IPS-20b (cell line): ENCODE data around the gene TMEM123.
A peak's percentile ranks its signal among the peaks of the same experiment; 100 is the strongest.
"Not testable (repeated sequence)": the region's sequence is repeated elsewhere in the genome, so short reads cannot be mapped to it uniquely, and the experiment has no call there.

Experiments
- H3K27ac ChIP-seq: one replicate; pipeline ENCODE4 v1.5.1; 2013; ENCODE audit warnings: low read length
- H3K27me3 ChIP-seq: 2 replicates; pipeline ENCODE4 v1.6.1; 2013; ENCODE audit warnings: mild to moderate bottlenecking, low read length, inconsistent platforms; ENCODE audit not compliant: insufficient read depth
- H3K36me3 ChIP-seq: 2 replicates; pipeline ENCODE4 v1.6.1; 2013; ENCODE audit warnings: low read depth, mild to moderate bottlenecking, inconsistent platforms, low read length, moderate library complexity; ENCODE audit not compliant: insufficient read depth
- H3K4me1 ChIP-seq: 2 replicates; pipeline ENCODE4 v1.6.1; 2013; ENCODE audit warnings: mild to moderate bottlenecking, control low read depth, inconsistent platforms, low read length, moderate library complexity; ENCODE audit not compliant: insufficient read depth
- H3K4me3 ChIP-seq: 2 replicates; pipeline ENCODE4 v1.5.1; 2013; ENCODE audit warnings: mild to moderate bottlenecking, low read length, inconsistent platforms
- H3K9ac ChIP-seq: 2 replicates; pipeline ENCODE4 v1.6.1; 2013; ENCODE audit warnings: low read depth, mild to moderate bottlenecking, inconsistent platforms, low read length, moderate library complexity
- H3K9me3 ChIP-seq: 2 replicates; pipeline ENCODE4 v1.6.1; 2013; ENCODE audit warnings: mild to moderate bottlenecking, low read depth, low read length, inconsistent platforms; ENCODE audit not compliant: insufficient read depth

The TMEM123 gene

GRCh38 chr11:102387043-102387781 is 65.4 kb downstream of the TMEM123 start:
- Histone ChIP-seq H3K9ac (no peak overlapping the region), H3K27ac (no peak overlapping the region), H3K9me3 (no peaks in the 10 kb centered on the region), H3K36me3 (peaks cover 7% of the 10 kb centered on the region; the same call in 1 of the 2 replicates), H3K4me1 (peaks cover 7% of the 10 kb centered on the region; the same call in 1 of the 2 replicates), H3K27me3 (no peaks in the 10 kb centered on the region), H3K4me3 (no peak overlapping the region)

- Histone ChIP-seq H3K36me3 (peaks cover 7% of the 10 kb centered on the region; the same call in 1 of the 2 replicates), H3K27ac (no peak overlapping the region)
Measured at GRCh38 chr11:102386136-102386734, 66.3 kb downstream of the TMEM123 start.

DNA sequence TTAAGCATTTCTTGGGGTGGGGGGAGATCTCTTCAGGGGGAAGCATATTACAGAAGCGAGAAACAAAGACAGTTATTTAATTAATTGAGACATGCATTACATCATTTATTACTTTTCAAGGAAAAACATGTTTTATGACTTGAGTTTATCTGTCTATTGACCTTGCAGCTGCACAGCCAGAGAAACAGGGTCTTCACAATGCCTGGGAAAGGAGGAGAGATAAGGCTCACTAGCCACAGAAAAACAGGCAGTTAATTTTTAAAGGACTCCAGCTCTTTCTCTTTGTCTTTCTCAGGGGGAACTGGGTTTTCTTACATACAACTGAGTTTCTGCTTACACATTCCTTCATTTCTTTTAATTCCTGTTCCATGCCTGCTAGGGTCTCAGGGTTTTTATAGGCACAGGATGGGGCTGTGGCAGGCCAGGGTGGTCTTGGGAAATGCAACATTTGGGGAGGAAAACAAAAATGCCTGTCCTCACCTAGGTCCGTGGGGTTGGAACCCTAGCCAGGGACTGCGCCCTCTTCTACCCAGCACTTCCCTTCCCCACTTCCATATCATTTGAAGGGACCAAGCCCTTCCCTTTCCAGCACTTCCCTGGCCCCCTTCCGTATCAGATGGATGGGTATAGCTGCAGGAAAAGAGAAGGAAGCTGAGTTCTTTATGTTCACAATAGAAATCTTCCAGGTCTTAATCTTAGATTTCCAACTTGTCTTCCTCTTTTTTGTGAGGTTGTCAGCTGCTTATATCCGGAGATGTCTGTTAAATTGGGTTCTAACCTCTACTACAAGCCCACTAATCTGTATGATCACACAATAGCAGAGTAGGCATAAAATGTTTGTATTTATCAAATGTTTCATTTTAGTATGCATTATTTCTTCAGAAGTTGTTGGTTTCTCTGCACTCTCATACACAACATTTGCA is 67.2 kb downstream of the TMEM123 start:
- Histone ChIP-seq H3K9me3 (no peaks in the 10 kb centered on the region), H3K36me3 (peaks cover 12% of the 10 kb centered on the region), H3K27me3 (no peaks in the 10 kb centered on the region), H3K4me3 (no peak overlapping the region), H3K27ac (no peak overlapping the region), H3K4me1 (peaks cover 7% of the 10 kb centered on the region; the same call in 1 of the 2 replicates), H3K9ac (no peak overlapping the region)

More at GRCh38 chr11:102386136-102386734, 66.3 kb downstream of the TMEM123 start:
- no peak overlapping the region for H3K4me3 ChIP-seq
- H3K9ac ChIP-seq, result no peak overlapping the region
- H3K27me3 ChIP-seq, result no peaks in the 10 kb centered on the region
- H3K9me3 ChIP-seq, result no peaks in the 10 kb centered on the region
- peaks cover 7% of the 10 kb centered on the region; the same call in 1 of the 2 replicates for H3K4me1 ChIP-seq

GRCh38 chr11:102384419-102385079 is 68.0 kb downstream of the TMEM123 start:
- Histone ChIP-seq H3K9me3 (no peaks in the 10 kb centered on the region), H3K27me3 (no peaks in the 10 kb centered on the region), H3K9ac (no peak overlapping the region), H3K27ac (no peak overlapping the region), H3K36me3 (peaks cover 20% of the 10 kb centered on the region), H3K4me3 (no peak overlapping the region), H3K4me1 (peaks cover 7% of the 10 kb centered on the region; the same call in 1 of the 2 replicates)

DNA sequence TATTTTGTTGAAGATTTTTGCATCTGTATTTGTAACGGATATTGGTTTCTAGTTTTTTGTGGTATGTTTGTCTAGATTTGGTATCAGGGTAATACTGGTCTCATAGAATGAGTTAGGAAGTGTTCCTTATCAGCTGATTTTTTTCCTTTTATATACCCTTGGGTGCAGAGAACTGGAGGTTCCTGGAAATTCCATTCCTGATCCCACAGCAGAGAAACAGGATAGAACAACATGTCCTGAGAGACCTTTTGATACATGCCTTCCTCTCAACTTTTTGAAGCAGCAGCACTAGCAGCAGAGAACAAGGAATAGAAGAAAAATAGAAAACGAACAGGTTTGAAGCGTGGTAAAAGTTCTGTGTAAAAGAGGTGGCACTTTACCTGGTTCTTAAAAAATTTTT is 68.7 kb downstream of the TMEM123 start:
- H3K9ac ChIP-seq, result no peak overlapping the region
- H3K27me3 ChIP-seq, result no peaks in the 10 kb centered on the region
- peaks cover 20% of the 10 kb centered on the region for H3K36me3 ChIP-seq
- no peak overlapping the region for H3K27ac ChIP-seq
- no peak overlapping the region for H3K4me3 ChIP-seq
- no peaks in the 10 kb centered on the region for H3K9me3 ChIP-seq
- H3K4me1 ChIP-seq, result peaks cover 7% of the 10 kb centered on the region; the same call in 1 of the 2 replicates

DNA sequence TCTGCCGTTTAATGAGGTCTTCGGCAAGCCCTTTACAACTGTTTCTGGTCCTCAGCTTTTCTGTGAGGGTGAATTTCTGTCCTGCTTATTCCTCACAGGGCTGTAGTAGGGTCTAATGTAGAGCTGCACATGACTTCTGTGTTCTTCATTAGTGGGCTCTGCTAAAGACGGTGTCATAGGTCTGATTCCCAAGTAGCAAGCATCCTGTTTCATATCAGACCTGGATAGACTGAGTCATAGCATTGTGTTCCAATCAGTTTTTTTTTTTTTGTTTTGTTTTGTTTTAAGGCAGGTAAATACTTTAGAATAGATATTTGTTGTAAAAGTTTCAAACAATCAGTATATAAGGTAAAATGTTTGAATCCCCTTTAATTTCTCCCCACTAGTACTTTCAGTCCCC is 70.2 kb downstream of the TMEM123 start:
- no peaks in the 10 kb centered on the region for H3K27me3 ChIP-seq
- no peaks in the 10 kb centered on the region for H3K9me3 ChIP-seq
- H3K36me3 ChIP-seq, result peaks cover 32% of the 10 kb centered on the region
- no peak overlapping the region for H3K4me3 ChIP-seq
- no peak overlapping the region for H3K27ac ChIP-seq
- no peak overlapping the region for H3K9ac ChIP-seq
- peaks cover 7% of the 10 kb centered on the region; the same call in 1 of the 2 replicates for H3K4me1 ChIP-seq

GRCh38 chr11:102378818-102379217 is 73.7 kb downstream of the TMEM123 start:
- Histone ChIP-seq H3K36me3 (peaks cover 40% of the 10 kb centered on the region), H3K27me3 (no peaks in the 10 kb centered on the region), H3K4me1 (peaks cover 11% of the 10 kb centered on the region; the same call in 1 of the 2 replicates), H3K9ac (no peak overlapping the region), H3K4me3 (no peak overlapping the region), H3K9me3 (no peaks in the 10 kb centered on the region), H3K27ac (no peak overlapping the region)

DNA sequence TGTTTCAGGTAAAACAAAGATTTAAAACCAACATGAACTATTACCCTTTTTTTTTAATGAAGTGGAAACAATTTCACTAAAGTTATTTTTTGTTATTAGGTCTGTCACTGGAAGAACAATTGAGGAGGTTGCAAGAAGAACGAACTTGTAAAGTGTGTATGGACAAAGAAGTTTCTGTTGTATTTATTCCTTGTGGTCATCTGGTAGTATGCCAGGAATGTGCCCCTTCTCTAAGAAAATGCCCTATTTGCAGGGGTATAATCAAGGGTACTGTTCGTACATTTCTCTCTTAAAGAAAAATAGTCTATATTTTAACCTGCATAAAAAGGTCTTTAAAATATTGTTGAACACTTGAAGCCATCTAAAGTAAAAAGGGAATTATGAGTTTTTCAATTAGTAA is 74.7 kb downstream of the TMEM123 start:
- Histone ChIP-seq H3K36me3 (peaks cover 40% of the 10 kb centered on the region), H3K27me3 (no peaks in the 10 kb centered on the region), H3K4me1 (peaks cover 5% of the 10 kb centered on the region; the same call in 1 of the 2 replicates), H3K9ac (no peak overlapping the region), H3K9me3 (no peaks in the 10 kb centered on the region), H3K4me3 (no peak overlapping the region), H3K27ac (no peak overlapping the region)

GRCh38 chr11:102375720-102376399 is 76.7 kb downstream of the TMEM123 start:
- no peak overlapping the region for H3K4me3 ChIP-seq
- H3K27ac ChIP-seq, result no peak overlapping the region
- peaks cover 5% of the 10 kb centered on the region; the same call in 1 of the 2 replicates for H3K4me1 ChIP-seq
- no peaks in the 10 kb centered on the region for H3K9me3 ChIP-seq
- no peaks in the 10 kb centered on the region for H3K27me3 ChIP-seq
- no peak overlapping the region for H3K9ac ChIP-seq
- peaks cover 38% of the 10 kb centered on the region for H3K36me3 ChIP-seq

DNA sequence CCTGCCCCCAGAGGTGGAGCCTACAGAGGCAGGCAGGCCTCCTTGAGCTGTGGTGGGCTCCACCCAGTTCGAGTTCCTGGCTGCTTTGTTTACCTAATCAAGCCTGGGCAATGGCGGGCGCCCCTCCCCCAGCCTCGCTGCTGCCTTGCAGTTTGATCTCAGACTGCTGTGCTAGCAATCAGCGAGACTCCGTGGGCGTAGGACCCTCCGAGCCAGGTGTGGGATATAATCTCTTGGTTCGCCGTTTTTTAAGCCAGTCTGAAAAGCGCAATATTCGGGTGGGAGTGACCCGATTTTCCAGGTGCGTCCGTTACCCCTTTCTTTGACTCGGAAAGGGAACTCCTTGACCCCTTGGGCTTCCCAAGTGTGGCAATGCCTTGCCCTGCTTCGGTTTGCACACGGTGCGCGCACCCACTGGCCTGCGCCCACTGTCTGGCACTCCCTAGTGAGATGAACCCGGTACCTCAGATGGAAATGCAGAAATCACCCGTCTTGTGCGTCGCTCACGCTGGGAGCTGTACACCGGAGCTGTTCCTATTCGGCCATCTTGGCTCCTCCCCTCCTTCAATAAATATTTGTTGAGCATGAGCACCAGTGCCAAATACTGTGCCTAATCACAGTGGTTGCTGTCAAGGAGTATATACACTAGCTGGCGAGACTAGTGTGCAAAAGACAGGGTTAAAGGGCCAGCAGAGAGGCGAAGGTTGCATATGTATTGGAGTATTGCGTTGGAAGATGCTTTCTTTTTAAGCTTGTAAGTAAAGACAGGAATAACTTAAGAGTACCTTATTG is 77.7 kb downstream of the TMEM123 start:
- H3K9me3 ChIP-seq, H3K27me3 ChIP-seq, H3K4me1 ChIP-seq: not testable (repeated sequence)
- H3K4me3 ChIP-seq, result peak overlapping the region; percentile 57
- peak overlapping the region; percentile 74 for H3K9ac ChIP-seq
- H3K27ac ChIP-seq, result peak overlapping the region; percentile 89
- peaks cover 31% of the 10 kb centered on the region; the same call in 1 of the 2 replicates for H3K36me3 ChIP-seq
